NCI-H774 (cell line): ENCODE results near the gene MAP3K4.

ENCODE experiments used
- DNase-seq: peaks from one replicate; lab custom pipeline; 2025; lab: John Stamatoyannopoulos, UW

The MAP3K4 gene, protein sequence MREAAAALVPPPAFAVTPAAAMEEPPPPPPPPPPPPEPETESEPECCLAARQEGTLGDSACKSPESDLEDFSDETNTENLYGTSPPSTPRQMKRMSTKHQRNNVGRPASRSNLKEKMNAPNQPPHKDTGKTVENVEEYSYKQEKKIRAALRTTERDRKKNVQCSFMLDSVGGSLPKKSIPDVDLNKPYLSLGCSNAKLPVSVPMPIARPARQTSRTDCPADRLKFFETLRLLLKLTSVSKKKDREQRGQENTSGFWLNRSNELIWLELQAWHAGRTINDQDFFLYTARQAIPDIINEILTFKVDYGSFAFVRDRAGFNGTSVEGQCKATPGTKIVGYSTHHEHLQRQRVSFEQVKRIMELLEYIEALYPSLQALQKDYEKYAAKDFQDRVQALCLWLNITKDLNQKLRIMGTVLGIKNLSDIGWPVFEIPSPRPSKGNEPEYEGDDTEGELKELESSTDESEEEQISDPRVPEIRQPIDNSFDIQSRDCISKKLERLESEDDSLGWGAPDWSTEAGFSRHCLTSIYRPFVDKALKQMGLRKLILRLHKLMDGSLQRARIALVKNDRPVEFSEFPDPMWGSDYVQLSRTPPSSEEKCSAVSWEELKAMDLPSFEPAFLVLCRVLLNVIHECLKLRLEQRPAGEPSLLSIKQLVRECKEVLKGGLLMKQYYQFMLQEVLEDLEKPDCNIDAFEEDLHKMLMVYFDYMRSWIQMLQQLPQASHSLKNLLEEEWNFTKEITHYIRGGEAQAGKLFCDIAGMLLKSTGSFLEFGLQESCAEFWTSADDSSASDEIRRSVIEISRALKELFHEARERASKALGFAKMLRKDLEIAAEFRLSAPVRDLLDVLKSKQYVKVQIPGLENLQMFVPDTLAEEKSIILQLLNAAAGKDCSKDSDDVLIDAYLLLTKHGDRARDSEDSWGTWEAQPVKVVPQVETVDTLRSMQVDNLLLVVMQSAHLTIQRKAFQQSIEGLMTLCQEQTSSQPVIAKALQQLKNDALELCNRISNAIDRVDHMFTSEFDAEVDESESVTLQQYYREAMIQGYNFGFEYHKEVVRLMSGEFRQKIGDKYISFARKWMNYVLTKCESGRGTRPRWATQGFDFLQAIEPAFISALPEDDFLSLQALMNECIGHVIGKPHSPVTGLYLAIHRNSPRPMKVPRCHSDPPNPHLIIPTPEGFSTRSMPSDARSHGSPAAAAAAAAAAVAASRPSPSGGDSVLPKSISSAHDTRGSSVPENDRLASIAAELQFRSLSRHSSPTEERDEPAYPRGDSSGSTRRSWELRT (N-terminal part only)

DNA sequence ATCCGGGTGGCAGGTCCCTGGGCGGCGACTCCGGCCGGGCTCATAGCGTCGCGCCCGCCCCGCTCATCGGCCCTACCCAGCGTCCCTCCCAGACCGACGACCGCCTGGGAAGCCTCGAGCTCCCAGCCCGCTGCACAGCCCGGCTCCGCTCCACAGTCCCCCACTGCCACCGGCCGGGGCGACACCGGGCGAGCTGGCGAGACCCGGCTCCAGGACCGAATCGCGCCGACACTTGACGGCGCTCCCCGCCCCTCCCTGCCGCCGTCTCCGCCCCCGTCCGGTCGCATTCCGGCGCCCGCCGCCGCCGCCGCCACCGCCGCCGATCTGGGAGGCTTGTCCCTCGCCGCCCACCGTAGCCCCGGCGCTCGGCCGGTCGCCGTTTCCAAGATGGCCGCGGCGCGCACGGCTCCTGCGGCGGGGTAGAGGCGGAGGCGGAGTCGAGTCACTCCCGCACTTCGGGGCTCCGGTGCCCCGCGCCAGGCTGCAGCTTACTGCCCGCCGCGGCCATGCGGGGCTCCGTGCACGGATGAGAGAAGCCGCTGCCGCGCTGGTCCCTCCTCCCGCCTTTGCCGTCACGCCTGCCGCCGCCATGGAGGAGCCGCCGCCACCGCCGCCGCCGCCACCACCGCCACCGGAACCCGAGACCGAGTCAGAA is at the start of gene MAP3K4:
MAP3K4 (plus strand) TSS at position 364 of the 655 bp plus-strand sequence; CDS start at position 527, 163 bp downstream.
- peak; percentile 70 for DNase-seq

DNA sequence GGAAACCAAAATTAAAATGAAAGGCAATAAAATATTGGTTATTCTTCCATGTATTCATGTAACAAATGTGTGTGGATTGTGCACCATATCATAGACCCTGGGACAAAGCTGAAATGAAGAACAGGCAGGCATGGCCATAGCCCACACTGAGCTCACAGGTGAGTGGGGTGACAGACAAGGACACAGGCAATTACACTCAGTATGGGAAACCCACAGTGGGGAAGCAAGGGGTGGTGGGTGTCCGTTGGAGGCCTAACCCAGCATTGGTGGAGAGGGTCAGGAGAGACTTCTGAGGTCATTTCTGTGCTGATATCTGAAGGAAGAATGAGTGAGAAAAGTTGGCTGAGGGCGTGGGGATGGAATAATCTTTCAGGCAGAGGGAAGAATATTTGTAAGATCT is 47.6 kb upstream of the MAP3K4 start:
- no peak for DNase-seq

DNA sequence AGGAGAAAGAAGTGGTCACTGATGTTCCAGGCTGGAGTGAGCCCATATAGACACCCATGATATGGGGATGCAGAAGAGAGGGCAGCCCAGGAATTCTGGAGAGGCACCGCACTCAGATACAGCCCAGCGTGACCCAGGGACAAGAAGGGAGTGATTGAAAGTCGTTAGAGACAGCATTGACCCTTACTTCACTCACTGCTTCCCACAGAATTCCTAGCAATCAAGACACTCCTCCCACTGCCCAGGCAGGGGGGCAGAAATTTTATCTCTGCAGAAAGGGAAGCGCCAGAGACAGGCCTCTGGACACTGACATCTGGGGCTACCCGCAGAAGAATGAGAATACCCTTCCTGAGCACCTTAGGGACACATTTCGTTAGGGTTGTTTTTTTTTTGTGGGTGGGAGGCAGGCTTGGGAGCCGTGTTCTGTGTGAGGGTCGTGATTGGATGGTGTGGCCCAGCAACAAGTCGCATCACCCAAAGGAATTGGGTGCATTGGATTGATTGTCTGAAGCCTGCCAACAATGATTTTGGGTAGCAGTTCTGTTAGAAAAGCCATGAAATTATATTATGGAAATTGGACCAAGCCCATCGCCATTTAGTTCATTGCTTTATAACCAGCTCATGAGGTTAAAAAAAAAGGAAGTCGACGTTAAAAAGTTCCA is 45.9 kb upstream of the MAP3K4 start:
- no peak for DNase-seq

DNA sequence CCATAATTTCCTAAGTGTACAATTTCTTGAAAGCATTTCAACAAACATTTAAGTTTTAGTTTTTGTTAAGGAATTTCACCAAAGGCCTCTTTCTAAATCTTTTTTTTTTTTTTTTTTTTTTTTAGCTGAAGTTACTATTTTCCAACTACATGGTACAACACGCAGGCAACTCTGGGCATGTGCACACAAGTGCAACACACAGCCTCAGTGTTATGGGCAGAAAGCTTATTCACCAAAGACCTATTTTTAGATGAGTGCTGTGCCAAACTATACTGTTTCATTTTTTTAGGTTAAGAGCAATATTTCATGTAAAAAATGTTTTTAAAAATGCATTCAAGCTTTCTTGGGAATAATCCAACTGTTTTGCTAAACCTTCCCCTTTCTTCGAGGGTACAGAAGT is 42.0 kb upstream of the MAP3K4 start:
- no peak for DNase-seq

DNA sequence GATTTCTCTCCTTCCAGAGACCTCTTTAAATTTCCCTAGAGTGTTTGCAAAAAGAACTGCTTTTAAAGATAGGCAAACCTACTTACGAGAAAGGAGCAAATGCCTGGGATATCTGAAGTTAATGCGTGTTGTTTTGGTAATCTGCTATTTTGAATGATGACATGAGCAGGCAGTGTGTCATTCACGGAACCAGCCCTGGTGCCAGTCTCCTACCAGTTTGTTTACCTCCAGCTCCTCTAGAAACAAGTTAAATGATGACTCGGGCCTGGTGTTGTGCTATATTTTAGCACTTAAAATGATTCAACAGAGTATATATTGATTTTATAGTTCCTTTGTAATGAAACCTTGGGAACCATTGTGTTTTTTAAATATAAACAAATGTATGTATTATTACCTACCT is 41.1 kb upstream of the MAP3K4 start:
- no peak for DNase-seq

DNA sequence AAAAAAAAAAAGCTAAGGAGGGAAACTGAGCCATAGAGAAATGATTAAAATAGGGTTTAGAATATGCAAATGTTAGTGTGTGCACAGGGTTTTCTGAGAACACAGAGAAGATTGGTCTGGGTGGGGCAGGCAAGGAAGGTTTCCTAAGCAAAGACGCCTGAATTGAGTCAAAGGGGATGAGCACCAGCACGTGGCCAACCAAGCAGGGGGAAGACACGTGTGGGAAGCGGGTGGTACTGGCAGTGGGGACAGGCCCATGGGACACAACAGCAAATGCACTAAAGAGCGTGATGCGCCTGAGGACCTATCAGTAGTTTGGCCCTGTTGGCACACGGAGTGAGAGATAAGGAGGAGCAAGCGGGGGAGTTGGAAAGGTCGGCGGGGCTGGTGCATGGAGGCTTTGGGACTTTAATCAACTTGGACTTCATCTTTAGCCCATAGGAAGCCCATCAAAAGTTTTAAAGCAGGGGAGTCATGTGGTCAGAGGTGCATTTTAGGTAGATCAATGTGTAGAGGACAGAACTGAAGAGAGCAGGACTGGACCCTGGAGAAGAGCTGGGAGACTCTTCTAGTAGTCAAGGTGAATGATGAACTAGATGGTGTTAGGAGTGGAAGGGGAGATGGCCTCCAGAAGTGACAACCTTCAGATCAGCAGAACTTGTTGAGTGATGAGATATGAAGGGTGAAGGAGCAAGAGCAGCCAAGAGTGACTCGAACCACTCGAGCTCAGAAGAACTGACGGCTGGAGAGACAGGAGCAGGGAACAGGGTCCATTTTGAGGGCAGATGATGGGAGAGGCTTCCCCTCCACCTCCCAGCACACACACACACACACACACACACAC is 40.2 kb upstream of the MAP3K4 start:
- no peak for DNase-seq

DNA sequence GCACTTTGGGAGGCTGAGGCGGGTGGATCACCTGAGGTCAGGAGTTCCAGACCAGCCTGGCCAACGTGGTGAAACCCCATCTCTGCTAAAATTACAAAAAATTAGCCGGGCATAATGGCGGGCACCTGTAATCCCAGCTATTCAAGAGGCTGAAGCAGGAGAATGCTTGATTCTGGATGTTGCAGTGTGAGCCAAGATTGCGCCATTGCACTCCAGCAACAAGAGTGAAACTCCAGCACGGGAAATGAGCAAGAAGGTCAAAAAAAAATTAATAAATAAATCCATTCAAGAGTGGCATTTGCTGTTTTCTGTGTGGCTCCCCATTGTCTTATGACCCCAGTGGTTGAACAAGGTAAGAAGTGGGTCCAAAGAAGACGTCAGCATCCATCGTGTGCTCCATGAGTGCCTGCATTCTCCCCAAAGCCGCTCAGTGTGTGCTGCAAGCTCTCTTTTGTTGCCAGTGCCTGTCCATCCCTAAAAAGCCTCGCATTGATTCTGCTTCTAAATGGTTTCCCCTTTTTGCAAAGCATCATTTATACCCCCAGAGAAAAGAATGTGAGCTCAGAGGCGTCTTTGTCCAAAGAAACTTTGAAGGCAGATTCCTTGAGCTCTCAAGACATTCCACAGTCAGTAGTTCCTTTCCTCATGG is 38.8 kb upstream of the MAP3K4 start:
- DNase-seq: no peak

DNA sequence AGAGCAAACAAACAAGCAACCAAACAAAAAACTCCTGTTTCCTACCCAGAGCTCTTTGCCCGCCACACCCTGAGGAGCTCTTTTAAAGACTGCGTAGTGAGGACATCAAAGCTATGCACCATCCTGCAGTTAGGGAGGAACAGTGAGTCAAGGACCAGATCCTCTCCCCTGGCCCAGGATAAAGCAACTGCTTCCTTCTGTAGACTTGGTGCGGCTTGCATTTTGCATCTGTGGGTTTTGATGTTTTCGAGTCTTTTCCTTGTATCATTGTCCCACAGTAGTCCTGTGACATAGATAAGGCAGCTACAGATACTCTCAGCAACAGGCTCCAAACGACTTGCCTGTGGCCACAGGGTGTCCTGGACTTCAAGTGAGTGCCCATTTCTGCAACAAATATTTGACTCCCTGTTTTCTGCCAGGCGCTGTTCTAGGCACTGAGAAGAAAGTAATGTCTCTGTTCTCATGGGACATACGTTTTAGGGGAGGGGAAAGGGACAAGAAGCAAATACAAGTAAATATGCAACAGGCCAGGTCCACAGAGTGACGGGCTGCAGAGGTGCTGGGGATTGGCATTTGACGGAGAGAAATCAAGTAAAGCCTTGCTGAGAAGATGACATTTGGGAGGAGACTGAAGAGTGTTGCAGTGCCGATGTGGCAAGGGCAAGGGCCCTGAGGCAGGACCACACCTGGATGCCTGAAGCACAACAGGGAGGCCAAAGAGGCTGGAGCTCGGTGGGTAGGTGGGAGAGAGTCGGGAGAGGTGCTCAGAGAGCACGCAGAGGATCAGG is 35.9 kb upstream of the MAP3K4 start:
- no peak for DNase-seq

DNA sequence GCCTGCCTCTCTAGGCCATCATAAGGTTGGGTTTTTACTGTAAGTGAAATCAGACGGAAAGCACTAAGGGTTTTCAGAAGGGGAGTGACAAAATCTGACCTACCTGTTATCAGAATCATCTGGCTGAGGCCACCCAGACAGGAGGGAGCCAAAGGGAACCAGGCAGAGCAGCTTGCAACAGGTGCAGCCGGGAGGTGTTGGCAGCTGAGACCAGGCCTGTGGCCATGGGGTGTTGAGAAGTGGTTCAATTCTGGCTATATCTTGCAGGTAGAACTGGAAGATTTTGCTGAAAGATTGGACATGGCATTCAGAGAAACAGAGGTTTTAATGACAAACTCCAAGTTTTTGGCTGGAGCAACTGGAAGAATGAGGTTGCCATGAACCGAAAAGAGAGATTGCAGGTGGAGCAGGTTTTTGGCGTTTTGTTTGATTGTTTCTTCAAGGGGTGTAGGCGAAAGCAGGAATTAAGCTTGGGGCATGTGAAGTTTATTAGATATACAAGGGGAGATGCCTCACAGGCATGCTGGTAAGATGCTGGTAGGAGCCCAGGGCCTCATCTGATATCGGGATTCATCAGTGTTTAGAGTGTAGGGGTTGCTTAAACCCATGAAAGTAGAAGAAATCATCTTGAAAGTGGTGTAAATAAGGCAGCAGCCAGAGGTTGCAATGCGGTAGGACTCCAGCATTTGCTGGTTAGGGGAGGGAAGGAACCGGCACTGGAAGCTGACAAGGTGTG is 35.1 kb upstream of the MAP3K4 start:
- DNase-seq: no peak

DNA sequence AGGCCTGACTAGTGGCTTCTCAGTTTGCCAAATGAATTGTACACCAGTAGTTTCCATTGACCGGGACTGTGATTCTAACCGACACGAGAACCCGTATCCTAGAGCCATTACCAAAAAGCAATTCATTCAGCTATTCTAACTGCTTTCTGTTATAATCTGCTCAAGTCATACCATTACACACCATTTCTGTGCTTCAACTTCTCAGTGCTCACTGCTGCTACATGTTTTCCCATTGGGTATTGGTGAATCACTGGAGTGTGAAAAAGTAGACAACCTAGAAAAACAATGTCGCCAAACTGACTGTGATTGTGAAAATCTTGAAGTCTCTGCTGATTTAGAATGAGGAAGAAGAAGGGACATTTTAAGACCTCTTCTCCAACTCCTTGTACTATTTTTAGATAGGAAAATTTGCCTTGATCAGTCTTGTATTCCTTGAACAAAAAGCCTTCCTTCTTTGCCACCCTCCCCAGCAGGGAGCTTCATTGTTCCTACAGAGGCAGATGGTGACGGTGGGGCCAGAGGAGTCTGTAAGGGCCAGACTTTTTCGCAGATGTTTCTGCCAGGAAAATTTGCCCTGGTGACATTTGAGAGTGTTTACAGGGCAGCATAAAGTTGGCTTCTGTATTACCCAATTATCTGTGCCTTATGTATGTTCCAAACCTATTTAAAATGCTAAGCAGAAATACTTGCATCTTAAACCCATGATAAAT is 31.7 kb upstream of the MAP3K4 start:
- no peak for DNase-seq

DNA sequence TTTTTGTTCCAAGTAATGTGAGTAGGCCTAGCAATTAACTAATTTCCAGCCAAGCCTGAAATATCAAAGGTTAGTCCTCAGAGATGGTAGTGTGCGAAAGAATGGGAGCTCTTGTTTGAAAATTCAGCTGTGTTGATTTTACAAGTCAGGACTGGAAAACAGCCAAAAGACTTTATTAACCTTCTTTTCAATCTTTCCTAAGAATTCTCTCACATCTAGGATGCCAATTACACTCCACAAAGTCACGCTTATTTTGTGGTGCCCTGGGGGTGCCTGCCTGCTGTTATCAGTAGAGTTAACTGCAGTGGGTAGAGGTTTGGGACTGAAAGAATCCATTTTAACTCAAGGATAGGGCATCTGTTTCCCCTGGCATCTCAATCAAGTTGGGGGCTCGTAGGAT is 30.7 kb upstream of the MAP3K4 start:
- no peak for DNase-seq

DNA sequence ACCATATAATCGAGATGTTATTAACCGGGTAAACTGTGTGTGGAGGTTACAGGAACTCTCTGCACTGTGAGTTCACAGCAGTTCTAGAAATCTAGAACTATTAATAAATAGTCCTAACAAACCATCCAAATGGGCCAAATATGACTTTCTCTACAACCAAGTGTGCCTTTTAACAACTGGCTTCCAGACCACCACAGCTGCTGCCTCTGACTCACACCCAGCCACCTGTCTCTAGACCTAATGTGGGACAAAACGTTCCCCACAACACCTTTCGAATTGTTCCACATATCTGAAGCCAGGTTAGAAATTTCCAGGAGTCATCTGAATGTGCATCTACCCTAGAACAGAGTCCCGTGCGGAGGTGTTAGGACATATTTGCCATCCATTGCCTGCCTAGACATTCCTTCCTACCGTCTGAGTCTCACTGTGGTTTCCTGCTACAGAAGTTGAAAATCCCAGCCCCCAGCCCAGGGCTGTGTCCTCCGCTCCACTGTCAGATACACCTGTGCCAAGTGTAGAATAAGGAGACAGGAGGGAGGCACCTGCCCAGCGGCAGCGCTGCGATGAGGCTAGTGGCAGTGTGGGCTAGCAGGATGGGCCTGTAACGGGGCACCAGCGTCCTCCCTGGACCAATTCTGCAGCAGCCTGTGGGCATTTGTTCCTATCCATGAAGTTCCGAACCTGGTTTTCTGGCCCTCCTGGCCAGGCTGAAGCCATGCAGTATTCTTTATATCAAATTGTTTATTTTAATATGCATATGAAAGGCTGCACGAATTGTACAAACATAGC is 28.5 kb upstream of the MAP3K4 start:
- no peak for DNase-seq

DNA sequence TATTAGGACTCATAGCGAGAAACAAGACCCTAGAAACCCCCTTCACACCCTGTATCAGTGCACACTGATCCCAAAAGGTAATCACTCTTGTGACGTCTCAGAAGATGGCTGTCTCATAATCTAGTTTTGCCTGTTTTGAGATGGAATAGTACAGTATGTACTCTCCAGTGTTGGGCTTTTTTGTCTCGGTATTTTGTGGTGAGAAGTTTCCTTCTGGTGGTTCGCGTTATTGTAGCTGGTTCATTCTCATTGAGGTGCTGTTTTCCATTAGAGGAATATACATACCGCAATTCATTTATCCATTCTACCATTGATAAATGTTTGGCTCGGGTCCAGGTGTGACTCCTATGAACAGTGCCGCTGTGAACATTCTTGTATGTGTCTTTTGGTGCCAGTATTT is 27.9 kb upstream of the MAP3K4 start:
- no peak for DNase-seq

DNA sequence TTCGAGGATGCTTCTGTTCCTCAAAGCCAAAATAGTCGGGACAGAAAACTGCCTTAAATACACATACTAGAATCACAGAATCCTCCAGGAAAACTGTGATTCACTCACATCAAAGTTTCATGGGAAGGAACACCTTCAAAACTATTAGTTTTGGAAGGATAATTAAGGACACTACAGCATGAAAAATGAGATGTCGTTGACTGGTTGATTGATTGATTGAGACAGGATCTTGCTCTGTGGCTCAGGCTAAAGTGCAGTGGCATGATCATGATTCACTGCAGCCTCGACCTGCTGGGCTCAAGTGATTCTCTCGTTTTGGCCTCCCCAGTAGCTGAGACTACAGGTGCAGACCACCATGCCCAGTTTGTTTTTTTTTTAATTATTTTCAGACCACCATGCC is 25.7 kb upstream of the MAP3K4 start:
- DNase-seq: no peak

DNA sequence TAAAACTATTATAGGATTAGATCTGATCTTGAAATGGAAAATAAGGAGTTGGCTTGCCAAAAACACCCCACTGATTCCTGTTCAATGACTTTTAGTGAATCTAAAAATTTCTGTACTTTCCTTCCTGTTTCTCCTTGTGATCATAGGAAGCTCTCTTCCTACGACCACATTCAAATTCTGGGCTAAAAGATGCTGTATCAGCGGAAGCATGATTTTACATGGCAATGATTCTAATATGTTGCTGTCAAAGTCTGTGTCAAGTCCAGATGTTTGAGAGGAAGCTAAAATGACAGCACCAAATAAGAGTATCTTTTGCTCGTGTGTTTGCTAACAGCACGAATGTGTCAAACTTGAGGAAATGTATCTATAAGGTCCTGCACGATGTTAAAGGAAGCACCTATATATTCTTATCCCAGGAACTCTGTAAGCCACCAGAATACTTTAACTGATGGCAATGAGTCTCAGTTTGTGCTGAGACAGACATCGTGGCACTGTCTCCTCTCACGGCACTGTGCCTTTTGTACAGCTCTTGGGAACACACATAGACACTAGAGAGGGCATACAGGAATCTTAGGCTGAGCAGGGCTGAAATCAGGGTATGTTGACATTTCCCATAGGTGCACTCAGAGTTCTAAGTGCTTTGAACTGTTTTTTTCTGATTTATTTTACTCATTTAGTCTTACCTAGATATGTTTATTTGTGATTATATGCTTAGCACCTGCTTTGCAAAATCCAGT is 24.9 kb upstream of the MAP3K4 start:
- no peak for DNase-seq

DNA sequence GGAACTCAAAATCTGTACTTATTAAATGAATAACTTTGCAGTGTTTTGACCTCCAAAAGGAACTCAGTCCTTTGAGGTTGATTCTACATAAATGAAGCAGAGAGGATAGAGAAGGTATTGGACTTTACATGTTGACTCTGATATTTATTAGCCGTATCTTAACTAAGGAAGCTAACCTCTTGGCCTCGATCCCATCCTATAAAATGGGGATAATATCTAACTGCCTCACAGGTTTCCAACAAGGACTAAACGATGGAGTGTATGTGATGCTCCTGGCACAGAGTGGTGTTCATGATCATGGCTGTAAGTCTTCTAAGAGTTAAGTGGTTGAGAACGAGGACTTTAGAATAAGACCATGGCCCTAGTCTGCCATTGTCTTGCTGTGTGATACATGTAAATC is 24.2 kb upstream of the MAP3K4 start:
- no peak for DNase-seq
